Spleen (tissue), 11 donors: Measurements from ENCODE around the gene NHERF2. TPM values are rescaled to one million over a fixed set of nuclear protein-coding genes. Genes with fewer than 3 reads are reported as not detected.
"Not testable (repeated sequence)": the region's sequence is repeated elsewhere in the genome, so short reads cannot be mapped to it uniquely, and the experiment has no call there.

ENCODE experiments used
- DNase-seq: peaks from one replicate; pipeline ENCODE4 v3.0.0-alpha.2; 2020
- H3K27ac ChIP-seq, 8 donors: fragments of 200-600 bp; sonication (generic) in 7 of 8; 1 replicate in 4 of 8; 2 replicates in 4 of 8; pipeline versions ENCODE4 v1.5.0 to v1.8.0; 2016 to 2021; ENCODE audit warnings: inconsistent platforms in 4 of 8, mild to moderate bottlenecking in 4 of 8, moderate library complexity in 1 of 8
- H3K27me3 ChIP-seq, 7 donors: fragments of 200-600 bp; sonication (generic) in 6 of 7; replicated peaks in 1 of 7; 1 replicate in 4 of 7; 2 replicates in 3 of 7; pipeline versions ENCODE4 v1.5.0 to v1.8.0; 2016 to 2021; ENCODE audit warnings: inconsistent platforms in 3 of 7, mild to moderate bottlenecking in 1 of 7
- H3K36me3 ChIP-seq, 6 donors: fragments of 200-600 bp; sonication (generic) in 5 of 6; 1 replicate in 4 of 6; 2 replicates in 2 of 6; pipeline versions ENCODE4 v1.5.0 to v1.8.0; 2016 to 2021; ENCODE audit warnings: inconsistent platforms in 2 of 6
- H3K4me1 ChIP-seq, 6 donors: fragments of 200-600 bp; sonication (generic) in 5 of 6; 1 replicate in 3 of 6; 2 replicates in 3 of 6; pipeline versions ENCODE4 v1.5.0 to v1.8.0; 2016 to 2021; ENCODE audit warnings: inconsistent platforms in 3 of 6
- H3K4me3 ChIP-seq, 8 donors: fragments of 200-600 bp; sonication (generic) in 7 of 8; 1 replicate in 4 of 8; 2 replicates in 4 of 8; pipeline versions ENCODE4 v1.5.0 to v1.8.0; 2016 to 2021; ENCODE audit warnings: inconsistent platforms in 4 of 8, mild to moderate bottlenecking in 4 of 8, moderate library complexity in 2 of 8
- H3K9me3 ChIP-seq, 8 donors: fragments of 200-600 bp; sonication (generic) in 7 of 8; 1 replicate in 4 of 8; 2 replicates in 4 of 8; pipeline versions ENCODE4 v1.5.0 to v1.8.0; 2016 to 2021; ENCODE audit warnings: inconsistent platforms in 4 of 8
- CTCF ChIP-seq, 11 experiments: fragments of 200-600 bp in 7 of 11; fragments of 450-650 bp in 4 of 11; sonication (generic) in 4 of 11; IDR thresholded peaks in 8 of 11; conservative IDR thresholded peaks in 3 of 11; 1 replicate in 7 of 11; 2 replicates in 4 of 11; pipeline versions ENCODE4 v1.4.0 to v1.8.0; 2016 to 2021; ENCODE audit warnings: antibody characterized with exemption in 11 of 11, inconsistent platforms in 4 of 11, mild to moderate bottlenecking in 1 of 11
- POLR2A ChIP-seq, 3 donors: fragments of 450-650 bp; IDR thresholded peaks; one replicate each; pipeline ENCODE4 v1.5.1; 2017; ENCODE audit warnings: antibody characterized with exemption in 3 of 3, mild to moderate bottlenecking in 1 of 3
- POLR2AphosphoS5 ChIP-seq, 3 donors: sonication (generic); formaldehyde crosslinking; IDR thresholded peaks; one replicate each; pipeline ENCODE4 v1.5.1; 2017; ENCODE audit warnings: antibody characterized with exemption in 3 of 3
- WGBS, 5 donors: extraction: QIAGEN DNeasy Blood & Tissue Kit in 3 of 5; methylation state at CpG; one replicate each; pipeline versions ENCODE4 v1.1.5 to v1.1.7; 2013 to 2018; 5-methylcytosine and 5-hydroxymethylcytosine counted together
- intact Hi-C: fragments of 100-400 bp; cut with DNase I; formaldehyde crosslinking; loops from one replicate; pipeline ENCODE4 v1.15.0; 2023; ENCODE audit warnings: low total_unique reads
- polyA plus RNA-seq, 3 donors: library from polyadenylated mRNA; stranded (reverse); fragments of 200-250 nt; gene quantifications; one replicate each; pipeline ENCODE4 v1.2.1, GENCODE V29; 2013
- total RNA-seq, 7 donors: library from RNA; depleted of rRNA in 3 of 7; stranded (reverse); fragments of >200 nt in 3 of 7; fragmentation: NEBNext Ultra II Directional in 4 of 7; extraction: Animal tissue kit (Norgen Biotek cat#: 25700) in 4 of 7; gene quantifications; one replicate each; pipeline versions ENCODE4 v1.1.0 to v1.2.1, GENCODE V29; 2016 to 2021
- donor health status: healthy with polysubstance abuse.
- donor health status: DM: no; HTN: no; CAD: no; lungs with moderate emphysema.
- donor health status: DM: no; HTN: no; CAD: no.
- donor health status: Bipolar disorder and iron deficiency.
- donor health status: healthy.
- donor health status: DM: no; HTN: no; CAD: no.
- donor health status: DM: yes; HTN: yes; CAD: no.

NHERF2 gene
- total and polyA plus RNA-seq, 10 donors: 62.4 to 218 (median 112) TPM

GRCh38 chr16:2008631-2009163 lies 18.0 kb upstream of the NHERF2 start:
- H3K9me3 ChIP-seq: no peaks in the 10 kb centered on the region
- H3K4me1 ChIP-seq: peaks cover 50 to 66% (median 64%) of the 10 kb centered on the region in 6 donors
- peak overlapping the region; percentile 78 to 95 (median 91) for H3K27ac ChIP-seq
- peak overlapping the region; percentile 50 to 97 (median 88) for H3K4me3 ChIP-seq
- intact Hi-C loops: no loop called here
- no peak for TF ChIP-seq CTCF (IDR thresholded peaks at IDR 0.05 in 8 of 11, conservative IDR thresholded peaks at IDR 0.05 in 3 of 11)
- no peak for TF ChIP-seq POLR2A (IDR thresholded peaks at IDR 0.05)
- TF ChIP-seq POLR2AphosphoS5 (IDR thresholded peaks at IDR 0.05): no peak
- DNase-seq: peak; percentile 82
- H3K27me3 ChIP-seq: no peaks in the 10 kb centered on the region
- WGBS, 5 donors: 1 to 5% (median 2%) methylated on average over 16 to 23 of the region's 23 CpGs
- H3K36me3 ChIP-seq: peaks cover 0 to 20% (median 0%) of the 10 kb centered on the region in 6 donors

- intact Hi-C loops: no loop called here
- DNase-seq: peak; percentile 89
These were observed 17.5 kb upstream of the NHERF2 start for GRCh38 chr16:2009164-2009711.

DNA sequence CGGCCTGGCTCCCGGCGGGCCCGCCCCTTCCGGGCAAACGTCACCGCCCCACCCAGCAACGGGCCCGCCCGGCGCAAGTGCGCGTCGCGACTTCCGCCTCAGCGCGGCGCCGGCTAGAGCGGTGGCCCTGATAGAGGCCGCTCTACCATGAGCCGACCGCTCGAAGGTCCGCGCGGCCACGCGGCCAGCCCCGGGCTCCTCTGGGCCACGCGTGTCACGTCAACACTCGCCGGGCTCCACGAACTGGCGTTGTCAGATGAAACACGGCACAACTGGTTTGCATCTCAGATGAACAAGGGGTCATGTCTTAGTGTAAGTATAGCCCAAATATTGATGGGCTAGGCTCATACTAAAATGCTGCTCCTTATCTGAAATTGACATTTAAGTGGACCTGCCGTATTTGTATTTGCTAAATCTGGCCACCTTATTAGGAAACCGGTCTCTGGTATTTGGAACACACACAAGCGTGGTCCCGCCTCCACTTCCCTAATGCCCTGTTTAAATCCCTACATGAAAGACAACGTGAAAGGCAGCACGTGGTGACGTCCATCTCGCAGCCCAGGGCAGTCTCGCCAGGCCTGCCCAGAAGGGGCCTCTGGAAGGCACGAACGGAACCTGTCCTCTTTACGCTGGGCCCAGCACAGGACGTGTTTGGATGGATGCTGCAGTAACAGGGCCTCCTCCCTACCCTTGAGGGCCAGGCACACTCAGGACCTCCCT lies 16.8 kb upstream of the NHERF2 start, which contains the start of gene ZNF598:
ZNF598 (minus strand) TSS at position 31 of the 720 bp plus-strand sequence.
- DNase-seq: peak; percentile 95
- no peaks in the 10 kb centered on the region for H3K27me3 ChIP-seq
- peaks cover 0 to 13% (median 0%) of the 10 kb centered on the region in 6 donors for H3K36me3 ChIP-seq
- H3K4me3 ChIP-seq: peak within 1 kb of the TSS; percentile 50 to 97 (median 88)
- intact Hi-C loops: no loop called here
- peak within 1 kb of the TSS; percentile 83 to 95 (median 92) for H3K27ac ChIP-seq
- no peaks in the 10 kb centered on the region for H3K9me3 ChIP-seq
- TF ChIP-seq POLR2A (IDR thresholded peaks at IDR 0.05) (peak in 2 of 3 donors; percentile 80 to 88), POLR2AphosphoS5 (IDR thresholded peaks at IDR 0.05) (peak; percentile 94 to 98 (median 95)), CTCF (IDR thresholded peaks at IDR 0.05 in 8 of 11, conservative IDR thresholded peaks at IDR 0.05 in 3 of 11) (peak in 3 of 11 experiments; percentile 6 to 36 (median 14))
- peaks cover 39 to 54% (median 52%) of the 10 kb centered on the region in 6 donors for H3K4me1 ChIP-seq
- 2 to 5% (median 2%) methylated on average over 23 to 52 of the region's 52 CpGs for WGBS, 5 donors

More at GRCh38 chr16:2009164-2009711, 17.5 kb upstream of the NHERF2 start:
- H3K4me3 ChIP-seq: peak overlapping the region; percentile 50 to 97 (median 88)
- H3K27ac ChIP-seq: peak overlapping the region; percentile 78 to 95 (median 91)
- no peak for TF ChIP-seq POLR2A (IDR thresholded peaks at IDR 0.05)
- TF ChIP-seq CTCF (IDR thresholded peaks at IDR 0.05 in 8 of 11, conservative IDR thresholded peaks at IDR 0.05 in 3 of 11): peak in 1 of 11 experiments; percentile 8
- TF ChIP-seq POLR2AphosphoS5 (IDR thresholded peaks at IDR 0.05): no peak
- no peaks in the 10 kb centered on the region for H3K27me3 ChIP-seq
- peaks cover 0 to 20% (median 0%) of the 10 kb centered on the region in 6 donors for H3K36me3 ChIP-seq
- peaks cover 46 to 61% (median 59%) of the 10 kb centered on the region in 6 donors for H3K4me1 ChIP-seq
- no peaks in the 10 kb centered on the region for H3K9me3 ChIP-seq
- WGBS, 5 donors: 0 to 1% (median 1%) methylated on average over 18 to 55 of the region's 55 CpGs

- peaks cover 24 to 36% (median 34%) of the 10 kb centered on the region in 6 donors for H3K4me1 ChIP-seq
- H3K36me3 ChIP-seq, H3K9me3 ChIP-seq, intact Hi-C loops, H3K4me3 ChIP-seq, DNase-seq, H3K27me3 ChIP-seq, H3K27ac ChIP-seq: not testable (repeated sequence)
- 81 to 91% (median 89%) methylated on average over 9 of the region's 9 CpGs for WGBS, 5 donors
These were observed 15.0 kb upstream of the NHERF2 start for GRCh38 chr16:2011726-2012125.
